D721Med (cell line): Measurements from ENCODE around the gene AGPAT3.

Source experiments
- DNase-seq: peaks from one replicate; pipeline ENCODE4 v3.0.0; 2011; ENCODE audit warnings: low spot score; ENCODE audit not compliant: insufficient read length
- FAIRE-seq: peaks from 2 replicates; lab custom pipeline; 2011; peaks lifted over from hg19 to GRCh38; lab: Jason Lieb, UNC
- CTCF ChIP-seq: IDR thresholded peaks from 2 replicates; pipeline ENCODE4 v1.5.1; 2012; ENCODE audit warnings: mild to moderate bottlenecking, control low read depth; ENCODE audit not compliant: insufficient read depth; ENCODE audit errors: missing control alignments

Gene AGPAT3

GRCh38 chr21:43997766-43998742 lies 133.0 kb downstream of the AGPAT3 start:
- no peak for TF ChIP-seq CTCF
- DNase-seq (no peak), FAIRE-seq (no peak)

GRCh38 chr21:44000360-44000759 lies 135.3 kb downstream of the AGPAT3 start:
- DNase-seq (no peak), FAIRE-seq (no peak)
- no peak for TF ChIP-seq CTCF

DNA sequence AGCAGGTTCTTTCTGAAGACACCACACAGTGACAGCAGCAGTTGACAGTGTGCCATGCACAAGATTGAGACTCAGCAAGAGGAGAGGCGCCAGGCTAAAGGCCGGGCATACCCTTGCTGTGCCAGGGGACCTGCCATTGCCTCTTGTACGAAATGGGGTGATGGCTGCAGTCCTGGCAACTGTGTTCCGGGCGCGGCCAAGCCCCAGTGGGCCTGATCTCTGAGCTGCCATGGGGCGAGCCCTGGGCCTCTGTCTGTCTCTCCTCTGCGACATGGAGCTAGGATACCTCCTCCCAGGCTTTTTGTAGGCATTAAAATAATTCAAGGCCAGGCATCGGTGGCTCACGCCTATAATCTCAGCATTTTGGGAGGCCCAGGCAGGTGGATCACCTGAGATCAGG lies 137.5 kb downstream of the AGPAT3 start:
- DNase-seq = no peak
- no peak for FAIRE-seq
- TF ChIP-seq CTCF = no peak

DNA sequence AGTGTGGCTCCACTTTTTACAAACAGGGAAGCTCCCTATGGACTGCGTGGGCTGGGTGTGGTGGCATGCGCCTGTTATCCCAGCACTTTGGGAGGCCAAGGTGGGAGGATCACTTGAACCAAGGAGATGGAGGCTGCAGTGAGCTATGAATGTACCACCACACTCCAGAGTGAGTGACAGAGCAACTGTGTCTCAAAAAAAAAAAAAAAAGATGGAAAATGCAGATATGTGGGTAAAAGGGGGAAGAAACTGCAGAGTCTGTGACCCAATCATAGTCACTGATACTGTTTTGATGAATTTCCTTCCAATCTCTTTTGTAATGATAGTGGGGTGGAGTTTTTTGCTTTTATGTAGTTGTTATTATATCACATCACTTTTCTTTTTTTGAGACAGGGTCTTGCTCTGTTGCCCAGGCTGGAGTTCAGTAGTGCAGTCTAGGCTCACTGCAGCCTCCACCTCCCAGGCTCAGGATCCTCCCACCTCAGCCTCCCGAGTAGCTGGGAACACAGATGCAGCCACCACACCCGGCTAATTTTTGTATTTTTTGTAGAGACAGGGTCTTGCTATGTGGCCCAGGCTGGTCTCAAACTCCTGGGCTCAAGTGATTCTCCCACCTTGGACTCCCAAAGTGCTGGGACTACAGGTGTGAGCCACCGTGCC lies 138.4 kb downstream of the AGPAT3 start:
- FAIRE-seq (no peak), DNase-seq (no peak)
- no peak for TF ChIP-seq CTCF

GRCh38 chr21:44005071-44005470 lies 140.0 kb downstream of the AGPAT3 start:
- no peak for TF ChIP-seq CTCF
- DNase-seq = no peak
- no peak for FAIRE-seq

GRCh38 chr21:44005593-44005992 lies 140.6 kb downstream of the AGPAT3 start:
- no peak for DNase-seq
- FAIRE-seq = no peak
- TF ChIP-seq CTCF = no peak
